ENCODE data around the gene NUP37.

NUP37 gene

GRCh38 chr12:102024765-102025164 is 95.1 kb downstream of the NUP37 start:
- no peak for DNase-seq

GRCh38 chr12:102023343-102023930 is 96.5 kb downstream of the NUP37 start:
- DNase-seq = no peak
